Fibroblast of mammary gland (primary cell): Measurements from ENCODE around the gene BIN1.
A peak's percentile ranks its signal among the peaks of the same experiment; 100 is the strongest.

Experiments used
- DNase-seq: peaks from one replicate; pipeline ENCODE4 v3.0.0-alpha.2; 2010; ENCODE audit warnings: low read depth
- H3K4me3 ChIP-seq: 2 replicates; pipeline ENCODE4 v1.5.1; 2011; ENCODE audit warnings: low read depth, mild to moderate bottlenecking, low read length, moderate library complexity; ENCODE audit not compliant: control insufficient read depth
- CTCF ChIP-seq: conservative IDR thresholded peaks from 2 replicates; pipeline ENCODE4 v1.5.1; 2011; ENCODE audit warnings: low read depth, low read length, inconsistent platforms; ENCODE audit not compliant: control insufficient read depth, insufficient read depth

Gene BIN1

GRCh38 chr2:127067620-127068350 is 39.2 kb downstream of the BIN1 start:
- H3K4me3 ChIP-seq: no peak overlapping the region
- TF ChIP-seq CTCF: peak; percentile 91
- peak; percentile 74 for DNase-seq

- no peak for TF ChIP-seq CTCF
- no peak overlapping the region for H3K4me3 ChIP-seq
- peak; percentile 93 for DNase-seq
Measured at GRCh38 chr2:127066942-127067341, 40.0 kb downstream of the BIN1 start.

GRCh38 chr2:127065940-127066318 is 41.0 kb downstream of the BIN1 start:
- TF ChIP-seq CTCF: no peak
- DNase-seq: no peak
- no peak overlapping the region for H3K4me3 ChIP-seq

- no peak for TF ChIP-seq CTCF
- DNase-seq: no peak
- H3K4me3 ChIP-seq: no peak overlapping the region
Measured at GRCh38 chr2:127065299-127065939, 41.5 kb downstream of the BIN1 start.

- peak; percentile 97 for DNase-seq
- no peak overlapping the region for H3K4me3 ChIP-seq
- peak; percentile 29 for TF ChIP-seq CTCF
Measured at GRCh38 chr2:127064642-127065250, 42.2 kb downstream of the BIN1 start.

- TF ChIP-seq CTCF: no peak
- H3K4me3 ChIP-seq: no peak overlapping the region
- DNase-seq: no peak
Measured at GRCh38 chr2:127063701-127064590, 43.0 kb downstream of the BIN1 start.
